K562 (cell line): ENCODE measurements around the gene SLC25A34. TPM values are rescaled to one million over a fixed set of nuclear protein-coding genes. Genes with fewer than 3 reads are reported as not detected.

Experiments used
- HDAC8 ChIP-seq: fragments of 450-650 bp; IDR thresholded peaks from 2 replicates; pipeline ENCODE4 v1.6.1; 2016; ENCODE audit warnings: mild to moderate bottlenecking, missing genetic modification characterization, moderate library complexity, missing compliant biosample characterization
- HNRNPL ChIP-seq: fragments of 200-400 bp; formaldehyde crosslinking; IDR thresholded peaks from 2 replicates; pipeline ENCODE4 v1.6.1; 2017; ENCODE audit warnings: low read depth, mild to moderate bottlenecking, low read length
- MAFK ChIP-seq: IDR thresholded peaks from 2 replicates; pipeline ENCODE4 v1.6.1; 2011; ENCODE audit warnings: low read length, improper control_type of control experiment
- MAZ ChIP-seq, 2 experiments: fragments of 450-650 bp in 1 of 2; sonication (generic) in 1 of 2; formaldehyde crosslinking; IDR thresholded peaks in 1 of 2; conservative IDR thresholded peaks in 1 of 2; 2 replicates each; pipeline versions ENCODE4 v1.4.0 to v1.5.0; 2020; ENCODE audit warnings: mild to moderate bottlenecking in 1 of 2, missing genetic modification reagents in 1 of 2
- PATZ1 ChIP-seq: fragments of 250-450 bp; sonication (Bioruptor Pico); IDR thresholded peaks from 2 replicates; pipeline ENCODE4 v1.5.0; 2020; ENCODE audit warnings: mild to moderate bottlenecking, borderline replicate concordance
- PRDM10 ChIP-seq: fragments of 450-650 bp; IDR thresholded peaks from 2 replicates; pipeline ENCODE4 v1.6.1; 2018; ENCODE audit not compliant: partially characterized antibody
- REST ChIP-seq, 2 experiments: fragments of 450-650 bp; formaldehyde crosslinking in 1 of 2; IDR thresholded peaks; 2 replicates each; pipeline versions ENCODE4 v1.4.0 to v1.6.1; 2014 to 2020; ENCODE audit warnings: mild to moderate bottlenecking in 2 of 2, borderline replicate concordance in 1 of 2, low read depth in 1 of 2
- SMARCE1 ChIP-seq: fragments of 450-650 bp; IDR thresholded peaks from 2 replicates; pipeline ENCODE4 v1.7.1; 2016; ENCODE audit warnings: mild to moderate bottlenecking
- TCFL5 ChIP-seq: fragments of 250-450 bp; sonication (Bioruptor Pico); conservative IDR thresholded peaks from 2 replicates; pipeline ENCODE4 v1.6.1; 2021; ENCODE audit warnings: mild to moderate bottlenecking, moderate library complexity, matching md5 sums
- ZNF316 ChIP-seq: fragments of 450-650 bp; IDR thresholded peaks from 2 replicates; pipeline ENCODE4 v1.6.1; 2016
- ZNF408 ChIP-seq: fragments of 250-450 bp; sonication (Bioruptor Pico); IDR thresholded peaks from 2 replicates; pipeline ENCODE4 v1.4.0; 2020; ENCODE audit warnings: low read depth, mild to moderate bottlenecking, moderate library complexity
- ZNF511 ChIP-seq: sonication (generic); formaldehyde crosslinking; IDR thresholded peaks from 2 replicates; pipeline ENCODE4 v1.8.0; 2022; ENCODE audit warnings: mild to moderate bottlenecking, missing genetic modification reagents
- polyA plus RNA-seq, 8 experiments: library from polyadenylated mRNA; depleted of rRNA in 4 of 8; stranded (reverse) in 5 of 8; unstranded in 3 of 8; fragments of >200 nt; fragmentation: Nextera tagmentation in 2 of 8; fragmentation: Illumina TruSeq in 1 of 8; extraction: Ambion mirVana in 2 of 8; extraction: Trizol in 1 of 8; gene quantifications; 2 replicates each; pipeline versions ENCODE4 v1.2.1 to v1.2.3, GENCODE V29; 2011 to 2014; ENCODE audit warnings: inconsistent platforms in 1 of 8, missing spikeins in 1 of 8
- total RNA-seq, 7 experiments: library from RNA; depleted of rRNA in 6 of 7; stranded (reverse); fragments of >200 nt in 6 of 7; fragmentation: Illumina TruSeq in 2 of 7; extraction: Trizol in 2 of 7; gene quantifications; 2 replicates each; pipeline versions ENCODE4 v1.2.1 to v1.2.3, GENCODE V29; 2011 to 2021; ENCODE audit warnings: low replicate concordance in 1 of 7

The SLC25A34 gene
- total and polyA plus RNA-seq, 9 of the 15 experiments (the other 6 are each of a cell fraction or from before 2014, with no cell fraction given), result 0.01 to 0.57 (median 0.16) TPM

- TF ChIP-seq SMARCE1 (no peak), HDAC8 (tag) (no peak), ZNF408 (no peak), PATZ1 (CRISPR knock-in tag) (no peak), ZNF511 (CRISPR knock-in tag) (no peak), REST (IDR thresholded peaks at IDR 0.05; ENCODE audit: borderline replicate concordance) (no peak), REST (CRISPR knock-in tag; IDR thresholded peaks at IDR 0.05; ENCODE audit: low read depth) (no peak), TCFL5 (CRISPR knock-in tag) (no peak), PRDM10 (peak; percentile 93), HNRNPL (no peak), ZNF316 (peak; percentile 99), MAFK (peak; percentile 98), MAZ (CRISPR knock-in tag; conservative IDR thresholded peaks at IDR 0.05 in 1 of 2, IDR thresholded peaks at IDR 0.05 in 1 of 2) (no peak)
These were observed 29.6 kb downstream of the SLC25A34 start (continued) for GRCh38 chr1:15765495-15766194.
